GM12878 (cell line): ENCODE measurements around the gene DIS3L2.
"Not testable (repeated sequence)": the region's sequence is repeated elsewhere in the genome, so short reads cannot be mapped to it uniquely, and the experiment has no call there.

ENCODE experiments used
- IKZF2 ChIP-seq, 2 experiments: fragments of 450-650 bp; IDR thresholded peaks; 2 replicates each; pipeline ENCODE4 v1.6.1; 2017; ENCODE audit warnings: mild to moderate bottlenecking in 2 of 2, moderate library complexity in 2 of 2
- JUNB ChIP-seq: IDR thresholded peaks from 2 replicates; pipeline ENCODE4 v1.6.1; 2016; ENCODE audit warnings: antibody characterized with exemption, mild to moderate bottlenecking
- NFIC ChIP-seq: IDR thresholded peaks from 2 replicates; pipeline ENCODE4 v1.6.1; 2012; ENCODE audit warnings: low read depth, mild to moderate bottlenecking, inconsistent platforms, low read length, moderate library complexity
- POLR2A ChIP-seq: IDR thresholded peaks from 2 replicates; pipeline ENCODE4 v1.6.1; 2011; ENCODE audit warnings: low read depth, mild to moderate bottlenecking, low read length
- POLR2AphosphoS5 ChIP-seq: IDR thresholded peaks from 2 replicates; pipeline ENCODE4 v1.6.1; 2011; ENCODE audit warnings: mild to moderate bottlenecking, low read length, inconsistent platforms
- RBBP5 ChIP-seq: fragments of 200-600 bp; sonication (generic); conservative IDR thresholded peaks from 2 replicates; pipeline ENCODE4 v1.6.1; 2016
- SMAD5 ChIP-seq: IDR thresholded peaks from 2 replicates; pipeline ENCODE4 v1.6.1; 2016; ENCODE audit warnings: antibody characterized with exemption, low read depth
- SUZ12 ChIP-seq: fragments of 200-600 bp; sonication (generic); IDR thresholded peaks from one replicate; pipeline ENCODE4 v1.6.1; 2018; ENCODE audit warnings: antibody characterized with exemption, mild to moderate bottlenecking; ENCODE audit not compliant: unreplicated experiment
- YY1 ChIP-seq: IDR thresholded peaks from 2 replicates; pipeline ENCODE4 v1.6.1; 2011; ENCODE audit warnings: low read depth, mild to moderate bottlenecking, low read length
- TF ChIP-seq, protein P1 (sequence below), 3 experiments: IDR thresholded peaks in 2 of 3; conservative IDR thresholded peaks in 1 of 3; 2 replicates each; pipeline ENCODE4 v1.5.1; 2011; ENCODE audit warnings: low read depth in 3 of 3, low read length in 3 of 3, mild to moderate bottlenecking in 3 of 3, control low read depth in 2 of 3, moderate library complexity in 2 of 3, inconsistent platforms in 1 of 3, mixed read lengths in 1 of 3; ENCODE audit not compliant: control insufficient read depth in 2 of 3, insufficient read depth in 1 of 3; ENCODE audit errors: extremely low read depth in 1 of 3

DNA sequence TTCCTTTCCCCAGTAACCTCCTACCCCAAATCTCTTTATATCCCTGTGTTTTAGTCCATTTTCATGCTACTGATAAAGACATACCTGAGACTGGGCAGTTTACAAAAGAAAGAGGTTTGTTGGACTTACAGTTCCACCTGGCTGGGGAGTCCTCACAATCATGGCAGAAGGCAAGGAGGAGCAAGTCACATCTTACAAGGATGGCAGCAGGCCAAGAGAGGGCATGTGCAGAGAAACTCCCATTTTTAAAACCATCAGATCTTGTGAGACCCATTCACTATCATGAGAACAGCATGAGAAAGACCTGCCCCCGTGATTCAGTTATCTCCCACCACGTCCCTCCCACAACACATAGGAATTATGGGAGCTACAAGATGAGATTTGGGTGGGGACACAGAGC is 352.1 kb downstream of the DIS3L2 start:
- TF ChIP-seq POLR2A; JUNB; SUZ12; POLR2AphosphoS5; YY1; IKZF2 (IDR thresholded peaks at IDR 0.05); NFIC; RBBP5; SMAD5: not testable (repeated sequence)
- TF ChIP-seq, protein P1, sequence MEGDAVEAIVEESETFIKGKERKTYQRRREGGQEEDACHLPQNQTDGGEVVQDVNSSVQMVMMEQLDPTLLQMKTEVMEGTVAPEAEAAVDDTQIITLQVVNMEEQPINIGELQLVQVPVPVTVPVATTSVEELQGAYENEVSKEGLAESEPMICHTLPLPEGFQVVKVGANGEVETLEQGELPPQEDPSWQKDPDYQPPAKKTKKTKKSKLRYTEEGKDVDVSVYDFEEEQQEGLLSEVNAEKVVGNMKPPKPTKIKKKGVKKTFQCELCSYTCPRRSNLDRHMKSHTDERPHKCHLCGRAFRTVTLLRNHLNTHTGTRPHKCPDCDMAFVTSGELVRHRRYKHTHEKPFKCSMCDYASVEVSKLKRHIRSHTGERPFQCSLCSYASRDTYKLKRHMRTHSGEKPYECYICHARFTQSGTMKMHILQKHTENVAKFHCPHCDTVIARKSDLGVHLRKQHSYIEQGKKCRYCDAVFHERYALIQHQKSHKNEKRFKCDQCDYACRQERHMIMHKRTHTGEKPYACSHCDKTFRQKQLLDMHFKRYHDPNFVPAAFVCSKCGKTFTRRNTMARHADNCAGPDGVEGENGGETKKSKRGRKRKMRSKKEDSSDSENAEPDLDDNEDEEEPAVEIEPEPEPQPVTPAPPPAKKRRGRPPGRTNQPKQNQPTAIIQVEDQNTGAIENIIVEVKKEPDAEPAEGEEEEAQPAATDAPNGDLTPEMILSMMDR (IDR thresholded peaks at IDR 0.05 in 2 of 3, conservative IDR thresholded peaks at IDR 0.05 in 1 of 3; ENCODE audit: control insufficient read depth in 2 of 3, extremely low read depth in 1 of 3, insufficient read depth in 1 of 3, low read depth in 3 of 3, low read length in 3 of 3), result not testable (repeated sequence)
